Karpas-422 (cell line): ENCODE measurements around the gene ACSS1. TPM values are rescaled to one million over a fixed set of nuclear protein-coding genes. Genes with fewer than 3 reads are reported as not detected.
A peak's percentile ranks its signal among the peaks of the same experiment; 100 is the strongest.
"Not testable (repeated sequence)": the region's sequence is repeated elsewhere in the genome, so short reads cannot be mapped to it uniquely, and the experiment has no call there.

Experiments used
- DNase-seq: peaks from one replicate; pipeline ENCODE4 v3.0.0-alpha.2; 2015
- H2AFZ ChIP-seq: fragments of 200-600 bp; sonication (generic); 2 replicates; pipeline ENCODE4 v1.6.1; 2014; ENCODE audit warnings: antibody characterized with exemption, low read length, mixed read lengths
- H3K27ac ChIP-seq: fragments of 200-600 bp; sonication (generic); 2 replicates; pipeline ENCODE4 v1.5.1; 2014; ENCODE audit warnings: mild to moderate bottlenecking, low read length, moderate library complexity
- H3K27me3 ChIP-seq: fragments of 200-600 bp; sonication (generic); 2 replicates; pipeline ENCODE4 v1.6.1; 2014; ENCODE audit warnings: low read length, mixed read lengths
- H3K36me3 ChIP-seq: fragments of 200-600 bp; sonication (generic); 2 replicates; pipeline ENCODE4 v1.6.1; 2014; ENCODE audit warnings: low read length, mixed read lengths; ENCODE audit not compliant: insufficient read depth
- H3K4me1 ChIP-seq: fragments of 200-600 bp; sonication (generic); 2 replicates; pipeline ENCODE4 v1.6.1; 2014; ENCODE audit warnings: mild to moderate bottlenecking, low read length, mixed read lengths
- H3K4me2 ChIP-seq: fragments of 200-600 bp; sonication (generic); 2 replicates; pipeline ENCODE4 v1.6.1; 2014; ENCODE audit warnings: low read length, low read depth, mild to moderate bottlenecking; ENCODE audit not compliant: poor library complexity, severe bottlenecking
- H3K4me3 ChIP-seq: fragments of 200-600 bp; sonication (generic); 2 replicates; pipeline ENCODE4 v1.5.1; 2014; ENCODE audit warnings: mild to moderate bottlenecking, antibody characterized with exemption, low read length, mixed read lengths
- H3K79me2 ChIP-seq: fragments of 200-600 bp; sonication (generic); 2 replicates; pipeline ENCODE4 v1.6.1; 2014; ENCODE audit warnings: mild to moderate bottlenecking, low read length, mixed read lengths
- H3K9ac ChIP-seq: fragments of 200-600 bp; sonication (generic); 2 replicates; pipeline ENCODE4 v1.6.0; 2014; ENCODE audit warnings: low read length
- H3K9me2 ChIP-seq: fragments of 200-600 bp; sonication (generic), shearing (Covaris generic); replicated peaks from 2 replicates; pipeline ENCODE4 v1.6.0; 2014; ENCODE audit warnings: mild to moderate bottlenecking, low read length, moderate library complexity; ENCODE audit not compliant: insufficient read depth
- H3K9me3 ChIP-seq: fragments of 300-700, 200-600 bp; sonication (generic); 2 replicates; pipeline ENCODE4 v1.6.1; 2014; ENCODE audit warnings: low read length, mixed read lengths
- H4K20me1 ChIP-seq: fragments of 200-600 bp; sonication (generic); 2 replicates; pipeline ENCODE4 v1.6.1; 2014; ENCODE audit warnings: mild to moderate bottlenecking, antibody characterized with exemption, low read length, low read depth; ENCODE audit not compliant: insufficient read depth
- total RNA-seq: library from RNA; depleted of rRNA; stranded (reverse); fragments of >200 nt; shearing (Covaris generic); gene quantifications from 2 replicates; pipeline ENCODE4 v1.2.3, GENCODE V29; 2014; ENCODE audit warnings: low replicate concordance

The ACSS1 gene
- total RNA-seq, 1 experiment from 2014 or later, result 2.3 TPM

DNA sequence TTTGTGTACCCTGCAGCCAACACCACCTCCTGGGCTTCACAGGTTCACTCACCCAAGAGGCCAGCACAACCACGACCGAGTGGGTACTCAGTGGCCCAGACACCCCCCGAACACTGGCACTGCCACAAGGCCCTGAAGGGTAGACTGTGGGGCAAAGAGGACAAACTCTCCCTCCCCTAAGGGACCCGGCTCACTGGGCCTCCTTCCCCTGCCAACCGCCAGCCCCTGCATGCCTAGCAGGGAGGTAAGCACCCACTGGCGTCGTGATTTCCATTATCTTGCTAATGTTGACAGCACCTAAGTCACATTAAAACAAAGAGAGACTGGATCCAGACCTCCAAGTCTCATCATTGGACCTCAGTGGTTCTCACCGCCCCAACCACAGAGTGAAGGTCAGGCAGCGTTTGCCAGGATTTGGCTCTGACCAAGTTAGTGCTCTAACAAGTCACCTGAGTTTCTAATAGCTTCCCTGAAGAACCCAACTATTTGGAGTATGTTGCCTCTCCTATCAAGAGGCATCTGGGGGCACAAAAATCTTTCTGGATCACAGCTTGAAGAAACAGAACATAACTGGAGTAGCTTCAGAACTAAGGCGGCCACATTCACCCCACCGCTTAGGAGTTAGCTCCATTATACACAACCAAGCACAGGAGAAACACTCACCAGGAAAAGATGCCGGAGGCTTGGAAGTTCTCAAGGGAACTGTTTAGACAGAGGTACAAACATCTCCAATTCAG is 51.3 kb downstream of the ACSS1 start:
- H3K9me3 ChIP-seq, result no peaks in the 10 kb centered on the region
- no peak overlapping the region for H3K27ac ChIP-seq
- H4K20me1 ChIP-seq, result no peaks in the 10 kb centered on the region
- no peak overlapping the region for H2AFZ ChIP-seq
- no peaks in the 10 kb centered on the region for H3K27me3 ChIP-seq
- no peak for DNase-seq
- no peaks in the 10 kb centered on the region for H3K9me2 ChIP-seq
- H3K4me2 ChIP-seq, result no peak overlapping the region
- no peaks in the 10 kb centered on the region for H3K36me3 ChIP-seq
- H3K4me1 ChIP-seq, result no peaks in the 10 kb centered on the region
- no peak overlapping the region for H3K9ac ChIP-seq
- H3K4me3 ChIP-seq, result no peak overlapping the region
- H3K79me2 ChIP-seq, result no peaks in the 10 kb centered on the region

DNA sequence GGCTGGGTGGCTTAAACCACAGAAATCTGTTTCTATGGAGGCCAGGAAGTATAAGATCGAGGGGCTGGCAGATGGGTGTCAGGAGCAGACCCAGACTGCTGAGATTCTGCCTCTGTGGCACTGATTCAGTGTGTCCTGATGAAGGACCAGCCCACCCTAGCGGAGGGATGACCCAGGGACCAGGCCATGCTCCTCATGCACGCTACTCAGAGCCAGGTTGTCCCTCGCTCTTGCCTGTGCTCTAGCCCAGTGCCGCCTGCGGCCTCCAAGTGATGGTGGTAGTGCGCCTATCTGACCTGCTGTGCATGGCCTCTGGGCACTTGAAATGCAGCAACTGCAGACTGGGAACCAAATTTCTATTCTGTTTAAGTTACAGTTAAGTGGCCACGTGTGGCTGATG is 52.3 kb downstream of the ACSS1 start:
- Histone ChIP-seq H3K27me3 (no peaks in the 10 kb centered on the region), H3K9me2 (no peaks in the 10 kb centered on the region), H3K4me2 (no peak overlapping the region), H3K79me2 (no peaks in the 10 kb centered on the region), H2AFZ (no peak overlapping the region), H3K27ac (no peak overlapping the region), H3K4me3 (no peak overlapping the region), H3K4me1 (no peaks in the 10 kb centered on the region), H3K36me3 (no peaks in the 10 kb centered on the region), H4K20me1 (no peaks in the 10 kb centered on the region), H3K9me3 (no peaks in the 10 kb centered on the region), H3K9ac (no peak overlapping the region)
- no peak for DNase-seq

DNA sequence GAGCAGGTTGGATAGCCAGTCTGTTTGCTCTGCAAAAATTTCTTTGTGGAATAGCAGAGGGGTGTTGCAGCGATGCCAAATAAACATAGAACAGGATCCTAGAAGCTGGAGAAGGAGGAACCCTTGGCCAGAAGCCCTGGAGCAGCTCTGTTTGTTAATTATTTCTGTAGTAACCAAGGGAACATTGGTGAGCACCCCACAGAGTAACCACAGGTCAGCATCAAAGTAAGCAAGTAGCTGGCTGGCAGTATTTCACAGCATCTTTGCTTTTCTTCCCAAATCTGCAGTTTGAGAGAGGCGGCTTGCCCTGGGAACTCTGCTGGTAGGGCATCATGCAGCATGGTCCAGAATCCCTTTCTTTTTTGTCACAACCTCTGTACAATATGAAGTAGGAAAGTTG is 52.7 kb downstream of the ACSS1 start:
- no peak for DNase-seq
- no peaks in the 10 kb centered on the region for H3K9me2 ChIP-seq
- no peaks in the 10 kb centered on the region for H3K79me2 ChIP-seq
- no peak overlapping the region for H3K4me3 ChIP-seq
- no peaks in the 10 kb centered on the region for H3K36me3 ChIP-seq
- H4K20me1 ChIP-seq, result no peaks in the 10 kb centered on the region
- no peak overlapping the region for H3K9ac ChIP-seq
- no peak overlapping the region for H3K4me2 ChIP-seq
- no peaks in the 10 kb centered on the region for H3K4me1 ChIP-seq
- H3K9me3 ChIP-seq, result no peaks in the 10 kb centered on the region
- no peak overlapping the region for H2AFZ ChIP-seq
- no peak overlapping the region for H3K27ac ChIP-seq
- H3K27me3 ChIP-seq, result no peaks in the 10 kb centered on the region

GRCh38 chr20:25003002-25003401 is 54.9 kb downstream of the ACSS1 start:
- no peak overlapping the region for H3K4me3 ChIP-seq
- H3K27ac ChIP-seq, result no peak overlapping the region
- H2AFZ ChIP-seq, result no peak overlapping the region
- H3K4me2 ChIP-seq, result no peak overlapping the region
- peaks cover 7% of the 10 kb centered on the region for H3K4me1 ChIP-seq
- no peaks in the 10 kb centered on the region for H3K36me3 ChIP-seq
- no peaks in the 10 kb centered on the region for H4K20me1 ChIP-seq
- DNase-seq, result no peak
- H3K9me2 ChIP-seq, result no peaks in the 10 kb centered on the region
- H3K79me2 ChIP-seq, result no peaks in the 10 kb centered on the region
- H3K9ac ChIP-seq, result no peak overlapping the region
- no peaks in the 10 kb centered on the region for H3K9me3 ChIP-seq
- H3K27me3 ChIP-seq, result no peaks in the 10 kb centered on the region

GRCh38 chr20:25001323-25001722 is 56.6 kb downstream of the ACSS1 start:
- not testable (repeated sequence) for H3K4me1 ChIP-seq, H3K36me3 ChIP-seq, H4K20me1 ChIP-seq, H3K4me2 ChIP-seq, H3K9ac ChIP-seq, DNase-seq, H3K27me3 ChIP-seq, H2AFZ ChIP-seq, H3K79me2 ChIP-seq, H3K9me3 ChIP-seq, H3K9me2 ChIP-seq, H3K27ac ChIP-seq, H3K4me3 ChIP-seq

DNA sequence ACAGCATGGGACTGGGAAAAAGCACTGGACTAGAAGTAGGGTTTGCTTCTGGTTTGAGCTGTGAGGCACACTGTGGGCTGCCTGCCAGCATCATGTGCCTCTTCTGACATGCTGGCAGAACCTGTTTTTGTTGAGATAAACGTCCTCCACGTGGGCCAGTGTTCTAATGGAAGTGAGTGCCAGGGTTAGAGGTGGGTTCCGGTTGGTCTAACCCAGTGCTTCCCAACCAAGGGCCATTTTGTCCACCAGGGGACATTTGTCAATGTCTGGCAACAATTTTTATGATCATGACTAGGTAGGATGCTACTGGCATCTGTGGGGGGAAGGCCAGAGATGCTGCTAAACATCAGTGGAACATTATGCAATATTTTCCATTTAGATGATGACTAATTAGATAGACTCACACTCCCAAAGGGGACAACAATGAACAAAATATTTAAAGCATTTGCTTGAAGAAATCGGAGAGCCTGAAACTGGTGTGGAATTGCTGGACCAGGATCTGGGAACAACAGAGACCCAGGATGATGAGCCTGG is 57.6 kb downstream of the ACSS1 start:
- no peaks in the 10 kb centered on the region for H3K27me3 ChIP-seq
- no peak overlapping the region for H3K4me2 ChIP-seq
- H3K4me1 ChIP-seq, result peaks cover 7% of the 10 kb centered on the region
- H3K4me3 ChIP-seq, result no peak overlapping the region
- H3K27ac ChIP-seq, result no peak overlapping the region
- DNase-seq, result no peak
- no peaks in the 10 kb centered on the region for H3K9me2 ChIP-seq
- H4K20me1 ChIP-seq, result no peaks in the 10 kb centered on the region
- H3K36me3 ChIP-seq, result no peaks in the 10 kb centered on the region
- H3K9ac ChIP-seq, result no peak overlapping the region
- H3K9me3 ChIP-seq, result no peaks in the 10 kb centered on the region
- no peaks in the 10 kb centered on the region for H3K79me2 ChIP-seq
- no peak overlapping the region for H2AFZ ChIP-seq

DNA sequence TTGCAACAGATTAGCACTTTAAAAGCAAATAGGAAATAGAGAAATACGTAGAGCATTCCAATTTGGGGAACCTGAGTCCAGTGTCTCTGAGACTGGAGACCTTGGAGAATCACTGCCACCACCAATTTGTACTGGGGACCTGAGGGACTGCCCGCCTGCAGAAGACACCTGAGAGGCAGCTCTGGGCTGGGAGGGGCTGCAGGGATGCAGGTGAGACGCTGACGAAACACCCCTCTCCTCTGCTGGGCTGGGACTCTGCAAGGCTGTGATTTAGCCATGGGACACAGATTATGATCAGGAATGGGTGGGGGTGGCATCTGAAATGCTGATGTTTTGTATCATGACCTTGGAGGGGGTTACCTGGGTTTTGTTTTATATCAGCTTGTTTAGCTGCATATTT is 58.4 kb downstream of the ACSS1 start:
- Histone ChIP-seq H4K20me1 (no peaks in the 10 kb centered on the region), H2AFZ (no peak overlapping the region), H3K27ac (no peak overlapping the region), H3K36me3 (no peaks in the 10 kb centered on the region), H3K4me1 (peaks cover 15% of the 10 kb centered on the region), H3K4me3 (no peak overlapping the region), H3K9ac (no peak overlapping the region), H3K4me2 (no peak overlapping the region), H3K9me2 (no peaks in the 10 kb centered on the region), H3K79me2 (no peaks in the 10 kb centered on the region), H3K27me3 (no peaks in the 10 kb centered on the region), H3K9me3 (no peaks in the 10 kb centered on the region)
- no peak for DNase-seq

DNA sequence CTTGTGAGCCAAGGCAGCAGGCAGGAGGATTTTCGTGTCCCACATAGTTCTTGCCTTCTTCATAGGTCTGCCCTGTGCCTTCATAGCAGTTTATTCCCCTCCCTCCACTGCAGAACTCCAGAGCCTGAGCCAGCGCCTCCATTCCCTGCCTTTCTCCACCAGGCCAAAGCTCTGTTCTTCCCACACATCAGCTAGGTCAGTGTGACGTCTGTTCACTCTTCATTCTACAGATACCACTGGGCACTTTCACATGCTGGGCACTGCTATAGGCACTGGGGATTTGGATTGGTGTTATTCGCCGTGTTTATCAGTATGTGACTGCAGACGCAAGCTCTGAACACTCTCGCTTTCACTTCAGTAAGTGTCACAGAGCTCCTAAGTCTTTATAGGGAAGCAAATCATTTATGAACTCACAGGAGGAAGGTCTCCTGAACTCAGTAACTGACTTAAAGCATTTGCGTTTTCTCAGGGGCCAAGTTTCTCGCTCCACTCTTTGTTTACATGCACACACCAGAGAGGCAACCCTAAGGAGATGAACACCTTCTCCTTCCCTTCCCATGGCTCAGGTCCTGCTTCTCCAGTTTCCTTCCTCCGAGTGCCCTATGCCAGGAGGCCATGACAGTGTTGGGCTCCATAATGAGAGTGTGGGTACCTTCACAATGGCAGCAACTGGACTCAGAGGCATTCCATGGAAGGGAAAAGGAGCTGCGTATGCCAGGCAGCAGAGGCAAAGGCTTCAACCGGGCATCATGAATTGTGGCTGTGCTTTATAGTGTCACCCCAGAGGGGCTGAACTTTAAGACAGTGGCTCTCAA is 59.1 kb downstream of the ACSS1 start:
- H3K79me2 ChIP-seq, result no peaks in the 10 kb centered on the region
- H3K9me2 ChIP-seq, result no peaks in the 10 kb centered on the region
- peaks cover 22% of the 10 kb centered on the region for H3K4me1 ChIP-seq
- no peak overlapping the region for H2AFZ ChIP-seq
- no peaks in the 10 kb centered on the region for H4K20me1 ChIP-seq
- no peak overlapping the region for H3K27ac ChIP-seq
- peak; percentile 50 for DNase-seq
- H3K4me3 ChIP-seq, result peak overlapping the region; percentile 31; the same call in 1 of the 2 replicates
- H3K9ac ChIP-seq, result no peak overlapping the region
- H3K36me3 ChIP-seq, result no peaks in the 10 kb centered on the region
- no peaks in the 10 kb centered on the region for H3K27me3 ChIP-seq
- no peaks in the 10 kb centered on the region for H3K9me3 ChIP-seq
- peak overlapping the region; percentile 56 for H3K4me2 ChIP-seq
